ENCODE data around the gene MED27. TPM values are rescaled to one million over a fixed set of nuclear protein-coding genes. Genes with fewer than 3 reads are reported as not detected.

MED27 gene
- total and polyA plus RNA-seq, 2 of the 8 experiments (the other 6 are each of a cell fraction or from before 2014, with no cell fraction given), result 29.9 to 56.5 TPM

DNA sequence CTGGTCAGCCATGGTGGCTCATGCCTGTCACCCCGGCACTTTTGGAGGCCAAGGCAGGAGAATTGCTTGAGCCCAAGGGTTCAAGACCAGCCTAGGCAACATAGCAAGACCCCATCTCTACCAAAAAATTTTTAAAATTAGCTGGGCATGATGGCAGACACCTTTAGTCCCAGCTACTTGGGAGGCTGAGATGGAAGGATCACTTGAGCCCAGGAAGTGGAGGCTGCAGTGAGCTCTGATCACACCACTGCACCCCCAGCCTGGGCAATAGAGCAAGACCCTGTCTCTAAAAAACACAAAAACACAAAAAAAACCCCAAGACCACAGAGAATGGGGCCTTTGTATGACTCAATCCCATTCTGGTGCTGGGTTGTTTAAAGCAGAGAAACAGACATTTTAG lies 44.0 kb downstream of the MED27 start:
- no peak overlapping the region for H3K56ac ChIP-seq (replicated peaks; ENCODE audit: insufficient read length, low read depth, low read length)
- H2BK15ac ChIP-seq (ENCODE audit: low read length), result no peak overlapping the region
- H4K91ac ChIP-seq (replicated peaks; ENCODE audit: insufficient read length, low read length), result no peak overlapping the region
- H4K20me1 ChIP-seq (replicated peaks in 1 of 2; ENCODE audit: control insufficient read depth in 1 of 2, insufficient read depth in 2 of 2, low read length in 2 of 2), result peaks cover 6 to 31% of the 10 kb centered on the region in 2 experiments
- no peak overlapping the region for H3K27ac ChIP-seq (ENCODE audit: low read depth, low read length)
- H3K36me3 ChIP-seq (ENCODE audit: control insufficient read depth in 2 of 4, insufficient read depth in 4 of 4, low read length in 3 of 4), result no peaks in the 10 kb centered on the region
- peaks cover 0 to 20% (median 7%) of the 10 kb centered on the region in 4 experiments; a peak in 5 of 7 replicates for H3K4me1 ChIP-seq (replicated peaks in 1 of 4; ENCODE audit: control insufficient read depth in 3 of 4, insufficient read depth in 4 of 4, low read length in 3 of 4)
- H3K9ac ChIP-seq (replicated peaks in 1 of 4; ENCODE audit: extremely low read depth in 1 of 4, low read depth in 3 of 4, low read length in 3 of 4), result no peak overlapping the region
- H3K23ac ChIP-seq (ENCODE audit: insufficient read length), result no peak overlapping the region
- no peak overlapping the region for H3K4me2 ChIP-seq (ENCODE audit: insufficient read depth in 1 of 2, low read depth in 2 of 2, low read length in 2 of 2)
- H3K4ac ChIP-seq (replicated peaks; ENCODE audit: insufficient read length, low read depth, low read length), result no peak overlapping the region
- H4K8ac ChIP-seq (ENCODE audit: extremely low read depth, insufficient read depth, low read length), result no peak overlapping the region
- TF ChIP-seq ATF2 (IDR thresholded peaks at IDR 0.05; ENCODE audit: low read length) (no peak), RXRA (IDR thresholded peaks at IDR 0.05; ENCODE audit: insufficient read depth, low read depth, low read length) (no peak), KDM1A (IDR thresholded peaks at IDR 0.05; ENCODE audit: borderline replicate concordance, low read length) (no peak; the same call in 1 of the 2 replicates), RNF2 (IDR thresholded peaks at IDR 0.05; ENCODE audit: borderline replicate concordance, low read depth, low read length, missing control alignments, poor library complexity, severe bottlenecking) (no peak), KDM5A (IDR thresholded peaks at IDR 0.05; ENCODE audit: low read length) (no peak)
- no peak for DNase-seq (ENCODE audit: low read depth in 1 of 2, low spot score in 2 of 2)
- H2AK5ac ChIP-seq (ENCODE audit: low read depth, low read length), result no peak overlapping the region
- peaks cover 0 to 47% of the 10 kb centered on the region in 2 experiments; a peak in 2 of 4 replicates for H3K79me2 ChIP-seq (ENCODE audit: control insufficient read depth in 1 of 2, insufficient read depth in 2 of 2, low read length in 2 of 2)
- H3K27me3 ChIP-seq (replicated peaks in 1 of 4; ENCODE audit: control insufficient read depth in 3 of 4, extremely low read depth in 1 of 4, insufficient read depth in 3 of 4, low read length in 3 of 4), result no peaks in the 10 kb centered on the region
- no peak overlapping the region for H3K18ac ChIP-seq (ENCODE audit: extremely low read depth, low read length)
- H3K4me3 ChIP-seq (ENCODE audit: extremely low read depth in 1 of 4, insufficient read depth in 2 of 4, low read depth in 3 of 4, low read length in 4 of 4), result no peak overlapping the region
- H4K5ac ChIP-seq (ENCODE audit: insufficient read length, low read depth, low read length), result no peak overlapping the region
- H3K79me1 ChIP-seq (ENCODE audit: low read depth, low read length), result peaks cover 10% of the 10 kb centered on the region; the same call in 1 of the 2 replicates
- no peaks in the 10 kb centered on the region for H3K9me3 ChIP-seq (ENCODE audit: insufficient read depth in 2 of 2, low read depth in 1 of 2, low read length in 1 of 2)
- H2BK12ac ChIP-seq (ENCODE audit: low read depth, low read length), result no peak overlapping the region
- H2BK20ac ChIP-seq (ENCODE audit: low read length), result no peak overlapping the region
- WGBS, 2 experiments (ENCODE audit: extremely low coverage in 1 of 2, insufficient coverage in 1 of 2, insufficient read length in 1 of 2, insufficient replicate concordance in 2 of 2, low coverage in 1 of 2, low lambda C conversion rate in 2 of 2, missing lambda C conversion rate in 1 of 2), result 91% methylated on average over 1 of the region's 1 CpG; no CpG with 5 or more reads in 1 of the 2 experiments
- H3K23me2 ChIP-seq (ENCODE audit: low read depth, low read length), result no peaks in the 10 kb centered on the region
- ChIA-PET POLR2A (ENCODE audit: partially characterized antibody) (interaction anchor here (1.2 kb wide), 1 partner anchor 8 kb away, joined by 4 read pairs; no protein-coding TSS in a partner anchor), CTCF (ENCODE audit: partially characterized antibody) (interaction anchor here (2.5 kb wide), 1 partner anchor 12 kb away, joined by 6 read pairs; no protein-coding TSS in a partner anchor)
- H3K14ac ChIP-seq (ENCODE audit: insufficient read length), result no peak overlapping the region
- no peak overlapping the region for H2BK120ac ChIP-seq (replicated peaks; ENCODE audit: low read depth, low read length)
- H2AFZ ChIP-seq (ENCODE audit: low read length), result no peak overlapping the region
- FAIRE-seq, result no peak
- no peak overlapping the region for H2BK5ac ChIP-seq (ENCODE audit: low read depth, low read length)
